Epithelial cell of prostate (primary cell): ENCODE measurements around the gene UPP2.

Experiments used
- DNase-seq: peaks from one replicate; pipeline ENCODE4 v3.0.0-alpha.2; 2011; ENCODE audit warnings: low read depth, low spot score
- H3K27ac ChIP-seq: fragments of 450-650 bp; 2 replicates; pipeline ENCODE4 v1.5.1; 2017; ENCODE audit warnings: mild to moderate bottlenecking

The UPP2 gene

GRCh38 chr2:158103411-158104012, 1.8 kb downstream of the UPP2 start:
- no peak overlapping the region for H3K27ac ChIP-seq
- no peak for DNase-seq

DNA sequence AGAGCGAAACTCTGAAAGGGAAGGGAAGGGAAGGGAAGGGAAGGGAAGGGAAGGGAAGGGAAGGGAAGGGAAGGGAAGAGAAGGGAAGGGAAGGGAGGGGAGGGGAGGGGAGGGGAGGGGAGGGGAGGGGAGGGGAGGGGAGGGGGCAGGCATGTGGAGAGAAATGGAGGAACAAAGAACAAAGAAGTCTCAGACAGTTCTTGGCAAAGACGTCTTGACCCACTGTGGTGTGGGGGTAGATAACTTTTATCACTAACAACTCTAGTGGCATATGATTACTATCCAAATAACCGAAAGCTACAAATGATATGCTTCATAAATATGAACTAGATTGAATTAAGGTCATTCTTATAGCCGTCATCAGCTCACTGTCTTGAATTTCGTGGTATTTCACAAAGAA, 3.2 kb downstream of the UPP2 start:
- no peak overlapping the region for H3K27ac ChIP-seq
- no peak for DNase-seq

- DNase-seq = no peak
- no peak overlapping the region for H3K27ac ChIP-seq
Observed at GRCh38 chr2:158112992-158113391, 11.3 kb downstream of the UPP2 start.

DNA sequence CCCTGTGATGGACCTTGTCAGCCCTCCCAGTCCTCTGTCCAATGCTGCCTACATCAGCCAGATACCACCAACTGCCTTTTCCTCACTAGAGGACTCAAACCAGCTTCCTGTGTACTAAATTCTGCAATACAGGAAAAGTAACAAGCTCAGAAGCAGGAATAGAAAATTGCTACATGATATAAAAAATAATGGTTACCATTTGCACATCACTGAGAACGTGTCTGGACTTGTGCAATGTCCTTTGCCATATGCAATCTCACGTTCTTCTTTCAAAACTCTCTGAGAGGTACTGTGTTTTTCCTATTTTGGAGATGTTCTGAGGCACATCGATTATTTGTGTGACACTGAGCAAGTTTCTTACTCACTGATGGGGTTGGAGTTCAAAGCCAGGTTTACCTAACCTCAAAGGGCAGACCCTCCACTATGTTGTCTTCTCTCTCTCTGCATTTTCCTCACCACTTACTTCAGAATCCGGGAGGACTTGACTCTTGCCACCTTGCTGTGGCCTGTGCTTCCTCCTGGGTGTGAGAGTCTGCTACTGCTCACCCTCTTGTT, 12.1 kb downstream of the UPP2 start:
- H3K27ac ChIP-seq = no peak overlapping the region
- no peak for DNase-seq

DNA sequence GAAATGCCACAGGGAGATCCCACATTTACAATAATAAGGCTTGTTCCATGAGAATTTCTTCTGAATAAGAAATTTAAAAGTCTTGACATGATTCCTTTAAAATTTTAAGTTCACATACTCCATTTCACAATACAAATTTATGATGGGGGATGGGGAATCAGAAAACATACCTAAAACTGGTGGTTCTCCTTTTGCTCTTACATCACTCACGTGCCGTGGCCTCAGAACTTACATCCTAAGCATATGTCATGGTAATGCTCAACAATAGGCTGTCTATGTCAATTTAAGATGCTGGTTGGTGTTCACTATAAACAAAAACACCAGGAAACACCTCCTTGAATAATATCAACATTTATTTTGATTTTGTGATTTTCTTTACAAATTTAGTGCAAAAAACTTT, 12.8 kb downstream of the UPP2 start:
- no peak for DNase-seq
- H3K27ac ChIP-seq = no peak overlapping the region

GRCh38 chr2:158115202-158115767, 13.6 kb downstream of the UPP2 start:
- DNase-seq = no peak
- H3K27ac ChIP-seq = no peak overlapping the region

- DNase-seq = no peak
- H3K27ac ChIP-seq = no peak overlapping the region
Observed at GRCh38 chr2:158116936-158117335, 15.3 kb downstream of the UPP2 start.

- H3K27ac ChIP-seq = no peak overlapping the region
- DNase-seq = no peak
Observed at GRCh38 chr2:158120102-158120501, 18.4 kb downstream of the UPP2 start.

GRCh38 chr2:158120664-158121641, 19.3 kb downstream of the UPP2 start:
- no peak for DNase-seq
- no peak overlapping the region for H3K27ac ChIP-seq

DNA sequence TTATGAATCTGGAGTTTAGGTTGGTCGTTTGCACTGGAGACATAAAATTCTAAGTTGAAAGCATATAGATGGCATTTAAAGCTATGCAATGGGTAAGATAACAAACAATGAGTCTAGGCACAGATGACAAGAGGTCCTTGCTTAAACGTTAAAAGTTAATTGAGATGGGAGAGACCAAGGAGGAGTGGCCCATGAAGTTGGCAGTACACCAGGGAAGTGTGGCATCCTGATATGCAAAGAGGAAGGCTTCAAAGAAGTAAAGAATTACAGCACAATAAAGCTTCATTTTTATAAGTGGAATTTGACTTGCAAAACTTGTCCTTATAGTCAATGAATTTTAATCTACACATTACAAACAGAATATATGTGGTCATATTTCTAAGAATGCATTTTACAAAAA, 23.2 kb downstream of the UPP2 start:
- no peak overlapping the region for H3K27ac ChIP-seq

GRCh38 chr2:158125756-158126498, 24.3 kb downstream of the UPP2 start:
- no peak for DNase-seq
- H3K27ac ChIP-seq = no peak overlapping the region

More for the DNA sequence above, 23.2 kb downstream of the UPP2 start:
- no peak for DNase-seq

- no peak overlapping the region for H3K27ac ChIP-seq
- no peak for DNase-seq
Observed at GRCh38 chr2:158127380-158127804, 25.7 kb downstream of the UPP2 start.

GRCh38 chr2:158128168-158128973, 26.7 kb downstream of the UPP2 start:
- no peak for DNase-seq
- H3K27ac ChIP-seq = no peak overlapping the region

- H3K27ac ChIP-seq = no peak overlapping the region
Observed at GRCh38 chr2:158129037-158129436, 27.4 kb downstream of the UPP2 start.

GRCh38 chr2:158130832-158131473, 29.3 kb downstream of the UPP2 start:
- no peak overlapping the region for H3K27ac ChIP-seq
- DNase-seq = no peak

More at GRCh38 chr2:158129037-158129436, 27.4 kb downstream of the UPP2 start:
- DNase-seq = no peak

DNA sequence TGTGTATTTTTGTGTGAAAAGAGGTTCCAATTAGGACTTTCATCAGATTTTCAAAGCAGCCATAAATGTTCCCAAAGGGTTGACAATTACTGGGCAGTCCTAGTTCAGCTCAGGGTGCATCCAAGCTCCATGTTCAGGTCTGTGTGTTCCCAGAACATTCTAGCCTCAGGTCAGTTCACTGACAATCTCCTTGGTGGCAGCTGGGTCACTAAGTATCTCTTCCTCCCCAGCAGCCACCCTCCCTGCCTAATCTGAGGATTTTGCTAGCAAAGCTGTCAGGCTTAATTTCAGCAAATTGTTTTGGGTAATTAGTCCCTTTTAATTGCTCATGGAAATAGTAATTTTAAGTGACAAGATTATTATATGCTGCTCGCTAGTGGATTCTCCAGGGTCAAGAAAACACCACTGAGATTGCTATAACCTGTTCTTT, 29.8 kb downstream of the UPP2 start:
- H3K27ac ChIP-seq = no peak overlapping the region
- DNase-seq = no peak

GRCh38 chr2:158131919-158132566, 30.4 kb downstream of the UPP2 start:
- no peak for DNase-seq
- H3K27ac ChIP-seq = no peak overlapping the region

DNA sequence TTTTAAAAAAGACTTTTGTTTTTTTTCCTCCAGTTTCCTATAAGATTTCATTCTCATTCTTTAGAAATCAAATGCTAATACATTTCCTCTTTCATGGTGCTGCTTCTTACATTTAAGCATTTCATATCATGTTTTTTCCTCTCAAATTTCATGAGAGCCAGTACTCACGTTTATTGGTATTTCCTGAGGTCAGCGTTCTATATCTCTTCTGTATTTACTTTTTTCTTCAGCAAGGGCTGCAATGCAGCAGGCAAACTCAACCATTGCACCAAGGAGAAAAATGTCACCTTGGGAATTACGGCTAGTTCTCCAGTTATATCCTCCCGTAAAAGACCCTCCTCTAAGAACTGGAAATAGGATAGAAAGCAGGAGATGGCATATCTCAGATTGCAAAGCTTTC, 32.4 kb downstream of the UPP2 start:
- no peak for DNase-seq
- no peak overlapping the region for H3K27ac ChIP-seq
